NCI-H748 (cell line): ENCODE measurements around the gene HAUS1.
"Not testable (repeated sequence)": the region's sequence is repeated elsewhere in the genome, so short reads cannot be mapped to it uniquely, and the experiment has no call there.

Experiments used
- DNase-seq: peaks from one replicate; lab custom pipeline; 2025; ENCODE audit not compliant: unreplicated experiment; lab: John Stamatoyannopoulos, UW

The HAUS1 gene

GRCh38 chr18:46088501-46088900, 15.7 kb upstream of the HAUS1 start:
- DNase-seq, result not testable (repeated sequence)

DNA sequence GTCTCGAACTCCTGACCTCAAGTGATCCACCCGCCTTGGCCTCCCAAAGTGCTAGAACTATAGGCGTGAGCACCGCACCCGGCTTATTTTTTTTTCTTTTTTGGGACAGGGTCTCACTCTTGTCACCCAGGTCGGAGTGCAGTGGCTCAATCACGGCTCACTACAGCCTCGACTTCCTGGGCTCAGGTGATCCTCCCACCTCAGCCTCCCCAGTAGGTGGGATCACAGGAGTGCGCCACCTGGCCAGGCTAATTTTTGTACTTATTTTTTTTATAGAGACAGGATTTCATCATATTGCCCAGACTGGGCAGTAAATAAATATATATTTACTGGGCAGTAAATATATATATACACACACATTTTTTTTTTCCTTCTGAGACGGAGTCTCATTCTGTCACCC, 8.7 kb upstream of the HAUS1 start:
- DNase-seq, result no peak

DNA sequence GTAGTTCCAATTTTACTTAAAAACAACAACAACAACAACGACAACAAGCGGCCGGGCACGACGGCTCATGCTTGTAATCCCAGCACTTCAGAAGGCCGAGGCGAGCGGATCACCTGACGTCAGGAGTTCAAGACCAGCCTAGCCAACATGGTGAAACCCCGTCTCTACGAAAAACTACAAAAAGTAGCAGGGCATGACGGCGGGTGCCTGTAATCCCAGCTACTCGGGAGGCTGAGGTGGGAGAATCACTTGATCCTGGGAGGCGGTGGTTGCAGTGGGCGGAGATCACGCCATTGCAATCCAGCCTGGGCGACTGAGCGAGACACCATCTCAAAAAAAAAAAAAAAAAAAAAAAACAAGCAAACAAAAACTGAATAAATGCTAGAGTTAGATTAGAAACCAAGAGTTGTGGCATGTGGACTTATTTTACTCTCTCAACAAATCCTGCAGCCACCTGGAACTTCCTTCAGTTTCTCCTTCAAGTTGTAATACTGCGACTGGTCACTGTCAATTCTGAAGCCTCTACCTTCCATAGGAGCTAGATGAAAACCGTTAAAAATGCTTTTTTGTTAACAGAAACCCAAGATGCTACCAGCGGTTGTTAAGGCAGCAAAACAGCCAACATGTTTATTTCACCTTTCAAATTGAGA, 7.4 kb upstream of the HAUS1 start:
- no peak for DNase-seq

- no peak for DNase-seq
Observed at GRCh38 chr18:46097431-46097800, 6.8 kb upstream of the HAUS1 start.

DNA sequence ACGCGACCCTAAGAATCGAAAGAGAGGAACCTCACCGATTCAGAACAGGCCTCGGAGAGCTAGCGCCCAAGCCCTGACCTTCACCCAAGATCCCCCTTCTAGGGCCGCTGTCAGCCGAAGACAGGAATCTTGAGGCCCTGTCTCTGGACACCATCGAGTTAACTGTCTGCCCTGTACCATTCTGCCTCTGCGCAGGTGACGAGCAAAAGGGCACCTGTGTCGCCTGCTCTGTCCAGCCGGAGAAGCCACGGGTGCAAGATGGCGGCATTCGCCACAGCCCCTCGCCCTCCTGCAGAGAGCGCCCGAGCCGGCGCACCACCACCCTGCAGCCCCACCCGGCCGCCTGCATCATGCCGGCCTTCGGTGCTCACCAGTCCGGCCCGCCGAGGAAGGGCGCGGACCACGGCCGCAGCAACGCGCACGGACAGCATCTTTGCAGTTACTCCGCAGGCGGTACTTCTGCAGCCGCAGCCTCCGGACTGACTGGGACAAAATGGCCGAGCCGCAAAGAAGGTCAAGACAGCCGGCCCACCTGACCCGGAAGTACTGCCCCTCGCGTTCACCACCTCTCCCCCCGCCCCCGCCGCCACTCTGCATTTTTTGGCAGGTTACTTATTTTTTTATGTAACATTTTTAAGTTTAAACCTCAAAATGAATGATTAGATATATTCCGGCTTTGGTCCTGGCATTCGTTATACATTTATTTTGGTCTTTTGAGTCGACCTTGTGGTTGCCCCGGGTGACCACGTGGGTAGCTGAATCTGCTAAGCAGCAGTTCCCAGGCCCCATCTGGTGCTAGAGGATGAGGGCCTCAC, 6.2 kb upstream of the HAUS1 start, which contains the start of gene ATP5F1A:
TSS of gene ATP5F1A (minus strand) at position 496 of the 815 bp plus-strand sequence. CDS start at position 431, 65 bp downstream.
- peak; percentile 88 for DNase-seq

- no peak for DNase-seq
Observed at GRCh38 chr18:46098616-46098933, 5.6 kb upstream of the HAUS1 start.

GRCh38 chr18:46099463-46099862, 4.7 kb upstream of the HAUS1 start:
- DNase-seq, result no peak

DNA sequence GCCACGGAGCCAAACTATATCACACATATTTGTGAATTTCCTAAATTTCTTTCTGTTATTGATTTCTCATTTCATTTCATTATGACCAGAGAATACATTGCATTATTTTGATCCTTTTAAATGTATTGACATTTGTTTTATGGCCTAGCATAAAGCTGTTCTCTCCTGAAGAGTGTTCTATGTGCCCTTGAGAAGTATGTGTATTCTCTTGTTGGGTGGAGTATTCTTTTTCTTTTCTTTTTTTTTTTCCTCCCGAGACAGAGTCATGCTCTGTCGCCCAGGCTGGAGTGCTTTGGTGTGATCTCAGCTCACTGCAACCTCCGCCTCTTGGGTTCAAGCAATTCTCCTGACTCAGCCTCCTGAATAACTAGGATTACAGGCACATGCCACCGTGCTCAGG, 5.2 kb downstream of the HAUS1 start:
- no peak for DNase-seq

- no peak for DNase-seq
Observed at GRCh38 chr18:46110406-46110805, 6.2 kb downstream of the HAUS1 start.

GRCh38 chr18:46113751-46114150, 9.6 kb downstream of the HAUS1 start:
- DNase-seq, result no peak

DNA sequence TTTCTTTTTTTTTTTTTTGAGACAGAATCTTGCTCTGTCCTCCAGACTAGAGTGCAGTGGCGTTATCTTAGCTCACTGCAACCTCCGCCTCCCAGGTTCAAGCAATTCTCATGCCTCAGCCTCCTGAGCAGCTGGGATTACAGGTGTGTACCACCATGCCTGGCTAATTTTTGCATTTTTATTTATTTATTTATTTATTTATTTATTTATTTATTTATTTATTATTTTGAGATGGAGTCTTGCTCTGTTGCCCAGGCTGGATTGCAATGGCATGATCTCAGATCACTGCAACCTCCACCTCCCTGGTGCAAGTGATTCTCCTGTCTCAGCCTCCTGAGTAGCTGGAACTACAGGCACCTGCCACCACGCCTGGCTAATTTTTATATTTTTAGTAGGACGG, 22.4 kb downstream of the HAUS1 start:
- DNase-seq, result not testable (repeated sequence)

GRCh38 chr18:46130061-46130460, 25.9 kb downstream of the HAUS1 start:
- no peak for DNase-seq

GRCh38 chr18:46130549-46130948, 26.4 kb downstream of the HAUS1 start:
- not testable (repeated sequence) for DNase-seq

- DNase-seq, result no peak
Observed at GRCh38 chr18:46133534-46133933, 29.3 kb downstream of the HAUS1 start.

DNA sequence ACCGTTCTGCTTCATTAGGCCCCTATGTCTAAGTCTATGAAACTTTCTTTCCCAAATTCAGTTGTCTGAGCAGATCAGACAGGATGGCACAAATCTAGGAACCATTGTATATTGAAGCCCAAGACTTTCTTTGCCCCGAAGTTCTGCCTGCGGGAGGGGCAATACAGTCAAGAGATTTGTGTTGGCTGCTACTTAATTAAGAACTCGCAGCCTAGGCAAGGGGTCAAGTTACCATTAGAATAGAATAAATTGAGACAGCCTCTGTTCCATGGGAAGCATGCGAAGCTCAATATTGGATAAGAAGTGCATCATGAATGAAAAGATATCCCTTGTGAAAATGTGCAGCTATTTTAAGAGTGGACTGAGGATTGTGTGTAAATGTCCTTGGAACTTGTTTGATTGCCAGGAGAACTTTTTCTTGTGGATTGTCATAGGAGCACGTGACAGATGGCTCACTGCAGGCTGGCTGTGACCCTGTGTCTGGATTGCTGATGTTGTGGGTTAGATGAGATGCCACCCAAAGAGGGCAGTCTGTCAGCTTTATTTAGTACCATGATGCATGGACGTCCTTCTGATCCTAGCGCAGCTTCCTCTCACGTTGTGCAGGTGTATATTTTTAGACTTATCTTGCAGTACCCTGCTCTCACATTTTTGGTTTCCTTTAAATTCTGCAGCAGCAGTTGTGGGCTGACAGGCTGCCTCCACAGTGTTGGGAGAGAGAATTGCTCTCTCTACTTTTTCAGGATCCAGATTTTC, 30.9 kb downstream of the HAUS1 start:
- DNase-seq, result no peak

DNA sequence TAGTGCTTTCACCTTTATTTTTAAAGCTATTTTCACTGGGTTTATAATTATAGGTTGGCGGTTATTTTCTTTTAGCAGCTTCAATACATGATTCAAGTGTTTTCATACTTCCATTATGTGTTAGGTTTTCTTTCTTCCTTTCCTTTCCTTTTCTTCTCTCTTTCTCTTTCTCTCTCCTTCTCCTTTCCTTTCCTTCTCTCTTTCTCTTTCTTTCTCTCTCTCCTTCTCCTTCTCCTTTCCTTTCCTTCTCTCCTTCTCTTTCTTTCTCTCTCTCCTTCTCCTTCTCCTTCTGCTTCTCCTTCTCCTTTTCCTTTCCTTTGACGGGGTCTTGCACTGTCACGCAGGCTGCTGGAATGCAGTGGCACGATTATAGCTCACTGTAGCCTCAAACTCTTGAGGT, 36.0 kb downstream of the HAUS1 start:
- DNase-seq, result no peak

- no peak for DNase-seq
Observed at GRCh38 chr18:46141199-46141598, 37.0 kb downstream of the HAUS1 start.

DNA sequence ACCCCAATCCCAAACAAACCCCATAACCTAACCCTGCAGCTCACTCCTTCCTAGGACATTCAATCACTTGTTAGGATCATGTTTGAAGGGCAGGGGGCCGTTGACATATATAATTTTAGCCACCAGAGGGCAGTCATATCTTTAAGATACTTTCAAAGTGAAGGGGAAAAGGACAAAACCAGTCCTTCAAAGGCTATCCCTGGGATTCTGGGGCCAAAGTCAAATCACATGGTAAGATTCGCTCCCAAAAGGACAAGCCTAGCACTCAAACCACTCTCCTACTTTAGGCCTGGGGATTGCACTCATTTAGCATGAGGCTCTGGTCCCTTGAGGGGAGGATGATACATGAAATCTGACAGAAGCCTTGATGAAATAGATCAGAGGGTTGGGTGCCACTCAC, 44.6 kb downstream of the HAUS1 start:
- DNase-seq, result peak; percentile 62

GRCh38 chr18:46152436-46152807, 48.2 kb downstream of the HAUS1 start:
- no peak for DNase-seq

GRCh38 chr18:46152808-46153617, 48.8 kb downstream of the HAUS1 start:
- no peak for DNase-seq

DNA sequence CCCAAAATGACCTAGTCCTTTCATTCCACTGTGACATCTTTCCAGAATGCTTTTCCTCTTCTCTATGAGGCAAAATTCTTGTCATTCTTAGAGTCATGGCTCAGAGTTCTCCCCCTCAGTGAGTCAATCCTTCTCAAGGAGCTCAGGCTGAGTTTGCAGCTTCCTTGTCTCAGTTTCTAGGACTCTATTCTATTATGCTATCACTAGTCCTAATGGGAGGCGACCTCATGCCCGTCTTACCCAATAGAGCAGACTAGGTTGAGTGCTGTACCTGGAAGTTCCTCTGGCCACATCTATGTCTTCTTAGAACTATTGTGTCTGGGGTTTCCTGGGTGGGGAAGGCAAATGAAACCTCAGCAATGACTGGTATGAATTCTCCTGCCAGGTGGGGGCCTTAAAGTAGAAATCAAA, 51.5 kb downstream of the HAUS1 start:
- DNase-seq, result no peak
